SU-DHL-6 (cell line): ENCODE results near the gene TSPAN4.

Source experiments
- EZH2phosphoT487 ChIP-seq: fragments of 200-600 bp; sonication (generic), shearing (Covaris generic); conservative IDR thresholded peaks from 2 replicates; pipeline ENCODE4 v1.6.1; 2018; ENCODE audit warnings: mild to moderate bottlenecking, antibody characterized with exemption, low read length, moderate library complexity, mixed read lengths
- TF ChIP-seq, protein P1 (sequence below): fragments of 200-600 bp; sonication (generic); IDR thresholded peaks from one replicate; pipeline ENCODE4 v1.5.1; 2017; ENCODE audit warnings: antibody characterized with exemption, mild to moderate bottlenecking, low read length, moderate library complexity; ENCODE audit not compliant: insufficient read depth, poor library complexity, severe bottlenecking

DNA sequence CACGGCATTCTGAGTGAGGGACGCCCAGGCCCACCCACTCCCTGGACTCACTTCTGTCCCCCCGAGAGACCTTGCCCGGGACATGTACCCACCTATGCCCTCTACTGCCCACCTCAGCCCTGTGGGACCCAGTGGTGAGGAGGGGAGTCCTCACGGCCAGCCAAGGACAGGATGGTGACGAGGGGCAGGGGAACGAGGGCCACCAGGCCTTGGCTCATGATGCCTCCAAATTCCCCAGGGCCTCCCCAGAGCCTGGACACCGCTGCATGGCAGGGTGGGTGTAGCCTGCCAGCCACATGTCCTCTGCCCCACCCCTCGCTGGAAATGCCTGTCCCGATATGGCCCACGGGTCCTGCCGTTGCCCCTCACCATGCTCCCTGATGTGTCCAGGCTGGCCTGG, 26.1 kb downstream of the TSPAN4 start:
- TF ChIP-seq, protein P1, sequence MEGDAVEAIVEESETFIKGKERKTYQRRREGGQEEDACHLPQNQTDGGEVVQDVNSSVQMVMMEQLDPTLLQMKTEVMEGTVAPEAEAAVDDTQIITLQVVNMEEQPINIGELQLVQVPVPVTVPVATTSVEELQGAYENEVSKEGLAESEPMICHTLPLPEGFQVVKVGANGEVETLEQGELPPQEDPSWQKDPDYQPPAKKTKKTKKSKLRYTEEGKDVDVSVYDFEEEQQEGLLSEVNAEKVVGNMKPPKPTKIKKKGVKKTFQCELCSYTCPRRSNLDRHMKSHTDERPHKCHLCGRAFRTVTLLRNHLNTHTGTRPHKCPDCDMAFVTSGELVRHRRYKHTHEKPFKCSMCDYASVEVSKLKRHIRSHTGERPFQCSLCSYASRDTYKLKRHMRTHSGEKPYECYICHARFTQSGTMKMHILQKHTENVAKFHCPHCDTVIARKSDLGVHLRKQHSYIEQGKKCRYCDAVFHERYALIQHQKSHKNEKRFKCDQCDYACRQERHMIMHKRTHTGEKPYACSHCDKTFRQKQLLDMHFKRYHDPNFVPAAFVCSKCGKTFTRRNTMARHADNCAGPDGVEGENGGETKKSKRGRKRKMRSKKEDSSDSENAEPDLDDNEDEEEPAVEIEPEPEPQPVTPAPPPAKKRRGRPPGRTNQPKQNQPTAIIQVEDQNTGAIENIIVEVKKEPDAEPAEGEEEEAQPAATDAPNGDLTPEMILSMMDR = no peak
- no peak for TF ChIP-seq EZH2phosphoT487
